Activated CD4-positive, alpha-beta T cell treated with anti-CD3 and anti-CD28 coated beads, Interleukin-2, amount 10 ng/mL, durations not matched to agents 7 days and 5 days (primary cell): ENCODE measurements around the gene GPHA2. TPM values are rescaled to one million over a fixed set of nuclear protein-coding genes. Genes with fewer than 3 reads are reported as not detected.
A peak's percentile ranks its signal among the peaks of the same experiment; 100 is the strongest.

Experiments
- CTCF ChIA-PET: fragments of 350-600 bp; sonication (Branson Sonifier 250); formaldehyde crosslinking; loops from one replicate; lab custom pipeline; 2021; ENCODE audit warnings: antibody characterized with exemption; lab: Charles Lee
- POLR2A ChIA-PET: fragments of 350-600 bp; sonication (Branson Sonifier 250); formaldehyde crosslinking; loops from one replicate; lab custom pipeline; 2021; ENCODE audit warnings: antibody characterized with exemption; lab: Charles Lee
- DNase-seq: peaks from one replicate; pipeline ENCODE4 v3.0.0-alpha.2; 2020
- H3K27ac Mint-ChIP-seq: one replicate; pipeline ENCODE4 v1.8.0; 2021; ENCODE audit warnings: mild to moderate bottlenecking, moderate library complexity, mixed read lengths
- H3K27me3 Mint-ChIP-seq: one replicate; pipeline ENCODE4 v1.8.0; 2021; ENCODE audit warnings: mixed read lengths
- H3K36me3 Mint-ChIP-seq: one replicate; pipeline ENCODE4 v1.8.0; 2021; ENCODE audit warnings: low read depth, mixed read lengths
- H3K4me1 Mint-ChIP-seq: one replicate; pipeline ENCODE4 v1.8.0; 2021; ENCODE audit warnings: mixed read lengths
- H3K4me3 Mint-ChIP-seq: one replicate; pipeline ENCODE4 v1.8.0; 2021; ENCODE audit warnings: mild to moderate bottlenecking, moderate library complexity, mixed read lengths
- H3K9me3 Mint-ChIP-seq: one replicate; pipeline ENCODE4 v1.8.0; 2021; ENCODE audit warnings: mixed read lengths
- total RNA-seq, 2 experiments: library from RNA; stranded (reverse); gene quantifications; one replicate each; pipeline ENCODE4 v1.2.3, GENCODE V29; 2021

The GPHA2 gene
- total RNA-seq, 2 experiments from 2014 or later: not detected

DNA sequence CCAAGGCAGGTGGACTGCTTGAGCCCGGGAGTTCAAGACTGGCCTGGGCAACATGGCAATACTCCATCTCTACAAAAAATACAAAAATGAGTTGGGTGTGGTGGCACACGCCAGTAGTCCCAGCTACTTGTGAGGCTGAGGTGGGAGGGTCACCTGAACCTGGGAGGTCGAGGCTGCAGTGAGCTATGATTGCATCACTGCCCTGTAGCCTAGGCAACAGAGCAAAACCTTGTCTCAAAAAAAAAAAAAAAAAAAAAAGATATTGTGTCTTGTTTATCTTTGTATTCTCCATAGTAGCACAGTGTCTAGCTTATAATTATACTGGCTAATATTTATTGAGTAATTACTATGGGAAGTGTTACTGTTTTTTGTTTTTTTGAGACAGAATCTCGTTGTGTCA is 15.8 kb upstream of the GPHA2 start:
- Mint-ChIP-seq H3K27ac (no peak overlapping the region), H3K4me1 (no peaks in the 10 kb centered on the region), H3K4me3 (no peak overlapping the region), H3K36me3 (no peaks in the 10 kb centered on the region), H3K27me3 (peaks cover 9% of the 10 kb centered on the region), H3K9me3 (no peaks in the 10 kb centered on the region)
- no peak for DNase-seq
- ChIA-PET POLR2A (no interaction called here), CTCF (interaction anchor here (0.6 to 1.0 kb wide), 6 partner anchors 12 to 403 kb away, joined by 3 to 6 read pairs (median 3); partner anchors contain the start of gene TIGD3)

DNA sequence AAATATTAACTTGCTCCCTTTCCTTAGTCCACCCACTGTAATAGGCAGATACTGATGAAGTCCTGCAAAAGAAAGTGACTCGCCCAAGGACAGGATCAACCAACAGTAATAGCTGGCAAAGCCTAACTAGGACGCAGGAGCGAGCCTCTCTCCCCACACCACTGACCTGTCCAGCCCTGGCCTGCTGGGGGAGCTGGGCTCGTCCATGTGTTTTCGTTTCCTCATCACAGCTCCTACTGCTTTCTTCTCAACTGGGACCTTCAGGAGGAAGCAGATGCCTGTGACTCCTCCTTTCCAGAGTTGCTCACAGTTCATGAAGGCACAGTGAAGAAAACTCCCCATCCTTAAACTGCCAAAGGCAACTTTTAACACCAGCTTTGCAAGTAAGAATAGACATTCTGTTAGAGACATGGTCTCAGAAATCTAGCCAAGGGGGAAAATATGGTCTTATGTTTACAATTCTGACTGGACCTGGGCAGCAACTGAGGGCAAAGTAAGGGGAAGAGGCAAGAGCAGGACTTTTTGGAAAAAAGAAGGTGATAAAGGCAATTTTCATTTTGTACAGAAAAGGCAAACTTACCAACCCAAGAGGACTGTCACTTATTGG is 11.6 kb upstream of the GPHA2 start:
- Mint-ChIP-seq H3K4me3 (no peak overlapping the region), H3K27me3 (peaks cover 4% of the 10 kb centered on the region), H3K9me3 (no peaks in the 10 kb centered on the region), H3K4me1 (no peaks in the 10 kb centered on the region), H3K27ac (no peak overlapping the region), H3K36me3 (no peaks in the 10 kb centered on the region)
- CTCF ChIA-PET: interaction anchor here (0.7 kb wide), 1 partner anchor 35 kb away, joined by 3 read pairs; no protein-coding TSS in a partner anchor
- DNase-seq: no peak
- POLR2A ChIA-PET: no interaction called here

DNA sequence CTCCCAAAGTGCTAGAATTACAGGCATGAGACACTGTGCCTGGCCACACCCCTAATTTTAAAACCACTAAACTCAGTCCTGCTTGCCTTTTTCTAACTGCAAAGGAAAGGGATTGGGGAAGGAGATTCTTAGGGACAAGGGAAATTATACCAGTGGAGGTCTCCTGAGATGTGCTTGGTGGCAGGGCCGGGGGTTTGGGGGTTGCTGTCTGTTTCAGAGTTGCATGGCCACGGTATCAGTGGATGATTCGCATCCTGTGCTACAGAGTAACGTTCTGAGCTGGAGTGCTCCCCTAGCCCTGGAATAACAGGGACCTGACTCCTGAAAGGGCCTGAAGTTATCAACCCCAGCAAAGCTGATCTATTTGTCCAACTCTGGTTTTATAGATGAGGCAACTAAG is 846 bp upstream of the GPHA2 start:
- Mint-ChIP-seq H3K4me1 (no peaks in the 10 kb centered on the region), H3K27ac (no peak overlapping the region), H3K36me3 (no peaks in the 10 kb centered on the region), H3K27me3 (peaks cover 2% of the 10 kb centered on the region), H3K4me3 (no peak overlapping the region), H3K9me3 (no peaks in the 10 kb centered on the region)
- DNase-seq: no peak
- POLR2A ChIA-PET: interaction anchor here (0.9 kb wide), 1 partner anchor 9 kb away, joined by 3 read pairs; no protein-coding TSS in a partner anchor
- CTCF ChIA-PET: interaction anchor here (0.9 to 1.1 kb wide), 5 partner anchors 9 to 278 kb away, joined by 3 to 4 read pairs (median 3); no protein-coding TSS in a partner anchor

DNA sequence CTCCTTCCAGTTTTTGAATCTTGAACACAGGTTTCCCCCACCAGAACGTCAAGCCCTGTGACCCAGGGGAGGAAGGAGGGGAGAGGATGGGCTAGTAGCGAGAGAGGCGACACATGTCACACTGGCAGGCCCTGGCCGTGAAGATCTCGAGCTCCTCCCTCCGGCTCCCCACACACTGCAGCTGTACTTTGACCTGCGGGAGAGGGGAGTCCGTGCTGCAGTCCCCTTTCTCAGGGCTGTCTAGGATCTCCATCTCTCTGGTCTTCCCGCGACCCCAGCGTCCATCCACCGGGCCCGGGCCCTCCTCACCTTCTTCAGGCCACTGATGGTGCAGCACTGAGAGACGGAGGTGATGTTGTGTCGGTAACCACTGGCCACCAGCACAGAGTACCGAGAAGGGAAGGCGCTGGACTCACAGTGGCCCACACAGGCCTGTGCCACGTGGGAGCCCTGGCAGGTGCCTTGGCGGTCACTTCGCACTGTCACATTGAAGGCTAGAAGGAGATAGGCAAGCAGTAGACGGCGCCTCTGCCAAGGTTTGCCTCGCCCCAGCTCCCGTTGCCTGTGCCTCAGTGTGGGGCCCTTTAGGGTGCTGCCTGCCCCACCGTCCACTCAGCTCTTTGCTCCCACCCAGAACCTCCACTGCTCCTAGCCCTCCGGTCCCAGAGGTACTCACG is 873 bp downstream of the GPHA2 start:
- Mint-ChIP-seq H3K9me3 (no peaks in the 10 kb centered on the region), H3K27ac (no peak overlapping the region), H3K4me3 (no peak overlapping the region), H3K27me3 (peaks cover 2% of the 10 kb centered on the region), H3K4me1 (no peaks in the 10 kb centered on the region), H3K36me3 (peaks cover 8% of the 10 kb centered on the region)
- ChIA-PET POLR2A (no interaction called here), CTCF (interaction anchor here (0.6 to 2.5 kb wide), 4 partner anchors 10 to 80 kb away, joined by 5 to 9 read pairs (median 6); partner anchors contain the start of gene ARL2)
- DNase-seq: no peak

DNA sequence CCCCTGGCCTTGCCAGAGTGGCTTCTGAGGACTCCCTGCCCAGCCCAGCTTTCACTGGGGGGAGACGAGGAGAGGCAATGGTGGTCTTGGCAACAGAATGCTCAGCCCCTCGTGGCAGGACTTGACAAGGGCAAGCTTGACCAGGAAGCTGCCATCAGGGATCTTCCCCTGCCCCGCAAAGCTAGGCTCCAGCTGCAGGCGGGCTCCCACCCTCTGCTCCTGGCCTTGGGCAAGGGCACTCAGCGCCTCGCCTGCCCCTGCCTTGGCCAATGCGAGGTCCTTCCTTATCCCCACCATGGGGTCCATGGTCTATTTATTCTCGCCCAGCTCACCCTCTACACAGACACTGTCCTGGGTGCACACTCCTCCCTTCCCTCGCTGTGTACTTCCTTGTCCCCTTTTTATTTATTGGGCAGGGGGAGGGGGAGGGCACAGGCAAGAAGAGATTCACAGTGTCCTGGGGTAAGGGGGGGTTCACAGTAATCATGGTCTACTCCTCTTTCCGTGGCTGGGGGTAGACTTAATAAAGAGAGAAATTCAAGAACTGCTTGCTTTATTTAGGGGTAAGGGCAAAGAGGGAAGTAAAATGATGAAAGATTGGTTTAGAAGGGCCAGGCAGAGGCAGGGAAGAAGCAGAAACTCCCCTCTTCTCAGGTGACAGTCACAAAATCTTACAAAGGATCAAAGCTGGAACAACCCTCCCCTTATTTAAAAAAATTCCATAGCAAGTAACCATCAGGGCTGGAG is 1.6 kb downstream of the GPHA2 start:
- ChIA-PET CTCF (interaction anchor here (1.0 to 2.5 kb wide), 5 partner anchors 10 to 92 kb away, joined by 3 to 9 read pairs (median 5); partner anchors contain the start of gene ARL2), POLR2A (no interaction called here)
- peaks cover 2% of the 10 kb centered on the region for H3K27me3 Mint-ChIP-seq
- H3K4me1 Mint-ChIP-seq: no peaks in the 10 kb centered on the region
- H3K27ac Mint-ChIP-seq: no peak overlapping the region
- peaks cover 8% of the 10 kb centered on the region for H3K36me3 Mint-ChIP-seq
- no peak for DNase-seq
- H3K4me3 Mint-ChIP-seq: no peak overlapping the region
- H3K9me3 Mint-ChIP-seq: no peaks in the 10 kb centered on the region

DNA sequence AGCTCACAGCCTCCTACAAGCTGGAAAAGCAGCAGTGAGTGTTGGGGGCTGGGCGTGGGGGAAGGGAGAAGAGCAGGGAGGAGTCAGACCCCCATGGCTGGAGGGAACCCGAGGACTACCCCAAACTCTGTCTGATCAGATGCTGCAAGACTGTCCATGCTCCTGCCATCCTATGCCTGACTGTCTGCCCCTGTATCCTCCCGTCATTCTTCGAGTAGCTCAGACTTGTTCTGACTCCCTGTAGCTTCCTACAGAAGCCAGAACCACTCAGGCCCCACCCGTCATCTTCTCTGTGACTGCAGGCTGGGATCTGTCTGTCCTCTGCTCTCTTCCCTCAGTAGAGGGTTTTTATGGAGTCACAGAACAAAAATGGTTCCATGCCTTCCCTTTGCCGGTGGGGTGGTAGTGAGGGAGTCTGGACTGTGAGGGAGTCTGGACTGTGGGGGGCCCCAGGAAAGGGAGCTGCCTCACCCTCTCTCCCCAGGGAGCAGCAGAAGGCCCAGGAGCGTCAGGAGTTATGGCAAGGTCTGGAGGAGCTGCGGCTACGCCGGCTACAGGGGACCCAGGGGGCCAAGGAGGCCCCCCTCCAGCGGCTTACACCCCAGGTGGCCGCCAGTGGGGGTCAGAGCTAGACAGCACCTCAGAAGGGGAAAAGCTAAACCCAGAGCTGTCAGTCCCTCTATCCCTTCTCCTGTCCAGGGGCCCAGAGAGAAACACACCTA is 2.3 kb downstream of the GPHA2 start:
- DNase-seq: no peak
- no peaks in the 10 kb centered on the region for H3K4me1 Mint-ChIP-seq
- H3K9me3 Mint-ChIP-seq: no peaks in the 10 kb centered on the region
- H3K27ac Mint-ChIP-seq: no peak overlapping the region
- H3K36me3 Mint-ChIP-seq: peaks cover 8% of the 10 kb centered on the region
- ChIA-PET POLR2A (no interaction called here), CTCF (interaction anchor here (0.7 to 2.5 kb wide), 7 partner anchors 11 to 381 kb away, joined by 3 to 9 read pairs (median 3); partner anchors contain the start of gene ARL2)
- H3K27me3 Mint-ChIP-seq: no peaks in the 10 kb centered on the region
- H3K4me3 Mint-ChIP-seq: no peak overlapping the region

DNA sequence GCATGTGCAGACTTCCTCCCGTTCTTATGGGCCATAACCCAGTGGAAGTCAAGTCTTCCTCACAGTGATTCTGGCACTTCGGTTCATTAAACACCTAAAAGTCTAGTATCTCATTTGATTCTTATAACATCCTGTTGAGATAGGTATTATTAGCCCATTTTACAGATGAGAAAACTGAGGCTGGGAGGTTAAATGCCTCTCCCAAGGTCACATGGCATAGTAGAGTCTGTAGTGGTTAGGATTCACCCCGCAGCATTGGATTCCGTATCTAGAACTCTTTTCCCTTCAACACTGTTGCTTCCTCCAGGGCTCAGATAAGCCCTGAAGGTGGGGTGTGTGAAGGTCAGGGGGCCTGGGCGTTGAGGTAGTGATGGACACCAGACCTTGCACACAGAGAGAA is 3.4 kb downstream of the GPHA2 start:
- DNase-seq: no peak
- no peaks in the 10 kb centered on the region for H3K4me1 Mint-ChIP-seq
- no peak overlapping the region for H3K4me3 Mint-ChIP-seq
- POLR2A ChIA-PET: no interaction called here
- H3K36me3 Mint-ChIP-seq: peaks cover 8% of the 10 kb centered on the region
- no peaks in the 10 kb centered on the region for H3K9me3 Mint-ChIP-seq
- CTCF ChIA-PET: interaction anchor here (2.5 kb wide), 1 partner anchor 12 kb away, joined by 9 read pairs; no protein-coding TSS in a partner anchor
- no peak overlapping the region for H3K27ac Mint-ChIP-seq
- H3K27me3 Mint-ChIP-seq: no peaks in the 10 kb centered on the region

DNA sequence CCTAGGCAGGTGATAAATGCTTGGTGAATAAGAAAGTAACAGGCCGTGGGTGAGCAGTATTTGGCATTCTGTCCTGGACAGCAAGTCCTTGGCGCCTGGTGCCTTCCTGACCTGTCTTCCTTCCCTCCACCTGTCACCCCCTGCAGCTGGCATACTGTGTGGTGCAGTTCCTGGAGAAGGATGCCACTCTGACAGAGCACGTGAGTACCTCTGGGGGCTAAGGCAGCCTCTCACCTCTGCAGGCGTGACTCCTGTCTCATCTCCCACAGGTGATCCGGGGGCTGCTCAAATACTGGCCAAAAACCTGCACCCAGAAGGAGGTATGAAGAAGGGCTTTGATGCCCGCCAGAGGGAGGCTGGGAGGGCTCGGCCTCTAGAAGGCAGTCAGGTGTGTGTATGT is 4.4 kb downstream of the GPHA2 start:
- no peaks in the 10 kb centered on the region for H3K4me1 Mint-ChIP-seq
- ChIA-PET POLR2A (no interaction called here), CTCF (no interaction called here)
- peaks cover 8% of the 10 kb centered on the region for H3K36me3 Mint-ChIP-seq
- H3K27ac Mint-ChIP-seq: no peak overlapping the region
- no peak for DNase-seq
- H3K9me3 Mint-ChIP-seq: no peaks in the 10 kb centered on the region
- no peak overlapping the region for H3K4me3 Mint-ChIP-seq
- no peaks in the 10 kb centered on the region for H3K27me3 Mint-ChIP-seq

DNA sequence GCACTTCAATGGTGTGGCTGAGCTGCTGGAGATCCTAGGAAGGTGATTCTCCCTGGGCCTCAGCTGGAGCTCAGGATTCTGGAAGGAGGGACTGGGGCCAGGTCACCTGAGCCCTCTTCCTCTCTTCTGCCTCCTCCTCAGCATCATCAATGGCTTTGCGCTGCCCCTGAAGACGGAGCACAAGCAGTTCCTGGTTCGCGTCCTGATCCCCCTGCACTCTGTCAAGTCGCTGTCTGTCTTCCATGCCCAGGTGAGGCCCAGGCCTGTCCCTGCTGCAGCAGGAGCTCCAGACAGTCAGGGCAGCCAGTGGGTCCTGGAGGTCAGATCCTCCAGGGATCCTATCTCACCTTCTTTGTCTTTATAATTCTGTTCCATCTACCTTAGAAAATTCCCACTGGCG is 5.4 kb downstream of the GPHA2 start:
- Mint-ChIP-seq H3K36me3 (peaks cover 8% of the 10 kb centered on the region), H3K4me1 (peaks cover under 1% of the 10 kb centered on the region), H3K9me3 (no peaks in the 10 kb centered on the region), H3K4me3 (no peak overlapping the region), H3K27me3 (no peaks in the 10 kb centered on the region), H3K27ac (no peak overlapping the region)
- no peak for DNase-seq
- CTCF ChIA-PET: interaction anchor here (1.1 to 1.8 kb wide), 3 partner anchors 84 to 109 kb away, joined by 3 to 6 read pairs (median 3); partner anchors contain the start of gene ARL2
- POLR2A ChIA-PET: no interaction called here

DNA sequence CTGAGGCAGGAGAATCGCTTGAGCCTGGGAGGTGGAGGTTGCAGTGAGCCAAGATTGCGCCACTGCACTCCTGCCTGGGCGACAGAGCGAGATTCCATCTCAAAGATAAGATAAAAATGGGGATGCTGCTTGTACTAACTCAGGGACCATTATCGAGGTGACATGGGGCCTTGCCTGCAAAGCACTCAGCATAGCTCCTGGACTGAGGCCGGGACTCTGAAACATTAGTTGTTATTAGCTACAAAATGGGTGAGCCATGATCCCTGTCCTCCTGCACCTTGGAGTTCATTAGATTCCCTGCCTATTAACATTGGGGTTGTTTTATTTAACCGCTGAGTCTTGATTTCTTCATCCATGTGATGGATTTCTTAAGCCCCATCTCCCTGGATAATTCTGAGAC is 6.1 kb downstream of the GPHA2 start:
- Mint-ChIP-seq H3K36me3 (peaks cover 8% of the 10 kb centered on the region), H3K9me3 (no peaks in the 10 kb centered on the region), H3K27me3 (no peaks in the 10 kb centered on the region), H3K27ac (no peak overlapping the region), H3K4me1 (peaks cover 5% of the 10 kb centered on the region), H3K4me3 (no peak overlapping the region)
- POLR2A ChIA-PET: no interaction called here
- DNase-seq: no peak
- CTCF ChIA-PET: interaction anchor here (1.1 to 1.8 kb wide), 3 partner anchors 85 to 109 kb away, joined by 3 to 6 read pairs (median 3); partner anchors contain the start of gene ARL2

DNA sequence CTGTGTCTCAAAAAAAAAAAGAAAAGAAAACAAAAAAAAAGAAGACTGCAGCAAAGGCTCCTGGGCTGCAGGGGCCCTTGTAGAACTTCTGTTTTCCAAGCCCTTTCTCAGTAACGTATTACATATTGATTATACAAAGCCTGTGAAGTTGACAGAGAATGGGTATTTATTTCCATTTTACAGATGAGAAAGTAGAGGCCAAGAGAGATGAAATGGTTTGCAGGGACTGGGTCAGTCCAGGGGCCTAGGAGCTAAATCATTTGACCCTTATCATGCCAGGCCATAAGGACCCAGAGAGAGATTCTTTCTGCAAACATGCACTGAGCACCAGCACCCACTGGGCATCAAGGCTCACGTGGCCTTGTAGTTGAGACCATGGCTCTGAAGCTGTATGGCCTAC is 6.7 kb downstream of the GPHA2 start:
- CTCF ChIA-PET: interaction anchor here (1.2 to 1.8 kb wide), 2 partner anchors 85 kb away, joined by 3 to 6 read pairs; partner anchors contain the start of gene ARL2
- peaks cover 10% of the 10 kb centered on the region for H3K4me1 Mint-ChIP-seq
- H3K9me3 Mint-ChIP-seq: no peaks in the 10 kb centered on the region
- H3K27me3 Mint-ChIP-seq: no peaks in the 10 kb centered on the region
- DNase-seq: no peak
- no peak overlapping the region for H3K27ac Mint-ChIP-seq
- POLR2A ChIA-PET: no interaction called here
- H3K4me3 Mint-ChIP-seq: no peak overlapping the region
- peaks cover 8% of the 10 kb centered on the region for H3K36me3 Mint-ChIP-seq

DNA sequence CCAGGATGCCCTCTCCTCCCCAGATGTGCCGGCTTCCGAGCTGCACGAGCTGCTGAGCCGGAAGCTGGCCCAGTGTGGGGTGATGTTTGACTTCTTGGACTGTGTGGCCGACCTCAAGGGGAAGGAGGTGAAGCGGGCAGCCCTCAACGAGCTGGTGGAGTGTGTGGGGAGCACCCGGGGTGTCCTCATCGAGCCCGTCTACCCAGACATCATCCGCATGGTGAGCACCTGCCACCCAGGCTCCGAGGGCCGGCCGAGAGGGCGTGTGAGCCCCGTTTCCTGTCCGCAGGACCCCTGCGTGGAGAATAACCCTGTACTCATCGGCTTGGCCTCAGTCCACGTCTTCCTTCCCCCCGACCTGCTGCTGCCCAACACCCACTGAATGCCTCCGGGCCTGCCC is 9.0 kb downstream of the GPHA2 start:
- POLR2A ChIA-PET: interaction anchor here (1.2 kb wide), 1 partner anchor 195 kb away, joined by 3 read pairs; the partner anchor contains the start of genes FAU and MRPL49
- no peak overlapping the region for H3K4me3 Mint-ChIP-seq
- peaks cover 8% of the 10 kb centered on the region for H3K36me3 Mint-ChIP-seq
- CTCF ChIA-PET: interaction anchor here (0.9 to 1.0 kb wide), 2 partner anchors 10 to 45 kb away, joined by 3 read pairs; partner anchors contain the start of gene MAJIN
- no peaks in the 10 kb centered on the region for H3K9me3 Mint-ChIP-seq
- no peak for DNase-seq
- peaks cover 16% of the 10 kb centered on the region for H3K4me1 Mint-ChIP-seq
- peak overlapping the region; percentile 63 for H3K27ac Mint-ChIP-seq
- H3K27me3 Mint-ChIP-seq: no peaks in the 10 kb centered on the region
